CD4-positive, alpha-beta T cell treated with Interleukin-6 for 4 hours (primary cell): ENCODE data around the gene EVA1C.
"Not testable (repeated sequence)": the region's sequence is repeated elsewhere in the genome, so short reads cannot be mapped to it uniquely, and the experiment has no call there.

Experiments
- DNase-seq: peaks from one replicate; pipeline ENCODE4 v3.0.0-alpha.2; 2020; ENCODE audit warnings: mixed read lengths

EVA1C gene, protein sequence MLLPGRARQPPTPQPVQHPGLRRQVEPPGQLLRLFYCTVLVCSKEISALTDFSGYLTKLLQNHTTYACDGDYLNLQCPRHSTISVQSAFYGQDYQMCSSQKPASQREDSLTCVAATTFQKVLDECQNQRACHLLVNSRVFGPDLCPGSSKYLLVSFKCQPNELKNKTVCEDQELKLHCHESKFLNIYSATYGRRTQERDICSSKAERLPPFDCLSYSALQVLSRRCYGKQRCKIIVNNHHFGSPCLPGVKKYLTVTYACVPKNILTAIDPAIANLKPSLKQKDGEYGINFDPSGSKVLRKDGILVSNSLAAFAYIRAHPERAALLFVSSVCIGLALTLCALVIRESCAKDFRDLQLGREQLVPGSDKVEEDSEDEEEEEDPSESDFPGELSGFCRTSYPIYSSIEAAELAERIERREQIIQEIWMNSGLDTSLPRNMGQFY

DNA sequence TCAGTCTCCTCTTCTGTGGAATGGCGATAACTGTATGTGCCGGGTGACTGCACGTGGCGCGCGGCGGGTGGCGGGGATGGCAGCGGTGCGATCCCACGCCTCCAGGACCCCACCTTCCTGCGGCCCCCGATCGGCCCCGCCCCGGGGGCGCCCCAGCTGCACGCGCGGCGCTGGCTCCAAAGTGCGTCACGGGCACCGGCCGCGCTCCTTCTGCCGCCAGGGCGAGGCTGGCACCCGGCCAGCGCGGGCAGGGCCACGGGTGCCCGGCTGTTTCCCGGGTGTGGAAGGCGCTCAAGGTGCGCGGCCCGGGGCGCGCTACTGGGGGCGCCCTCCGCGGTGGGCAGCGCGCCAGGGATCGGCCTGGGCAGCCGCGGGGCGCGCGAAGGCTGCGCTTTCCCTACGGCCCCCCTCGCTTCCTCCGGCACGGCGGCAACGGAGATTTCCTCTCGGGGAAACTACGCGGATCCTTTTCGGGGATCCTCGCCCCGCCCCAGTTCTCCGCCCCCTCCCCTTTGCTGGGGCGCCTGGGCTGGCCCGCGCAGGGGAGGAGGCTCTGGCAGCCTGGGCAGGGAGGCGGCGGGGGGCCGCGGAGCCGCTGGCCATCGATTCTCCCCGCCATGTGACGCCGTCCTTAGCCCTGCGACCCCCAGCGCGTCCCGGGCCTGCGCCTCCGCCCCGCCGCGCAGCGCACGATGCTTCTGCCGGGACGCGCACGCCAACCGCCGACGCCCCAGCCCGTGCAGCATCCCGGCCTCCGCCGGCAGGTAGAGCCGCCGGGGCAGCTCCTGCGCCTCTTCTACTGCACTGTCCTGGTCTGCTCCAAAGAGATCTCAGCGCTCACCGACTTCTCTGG lies at the start of gene EVA1C:
EVA1C (plus strand) TSS at position 545 of the 853 bp plus-strand sequence; CDS start at position 693, 148 bp downstream.
- DNase-seq, result peak; percentile 81

DNA sequence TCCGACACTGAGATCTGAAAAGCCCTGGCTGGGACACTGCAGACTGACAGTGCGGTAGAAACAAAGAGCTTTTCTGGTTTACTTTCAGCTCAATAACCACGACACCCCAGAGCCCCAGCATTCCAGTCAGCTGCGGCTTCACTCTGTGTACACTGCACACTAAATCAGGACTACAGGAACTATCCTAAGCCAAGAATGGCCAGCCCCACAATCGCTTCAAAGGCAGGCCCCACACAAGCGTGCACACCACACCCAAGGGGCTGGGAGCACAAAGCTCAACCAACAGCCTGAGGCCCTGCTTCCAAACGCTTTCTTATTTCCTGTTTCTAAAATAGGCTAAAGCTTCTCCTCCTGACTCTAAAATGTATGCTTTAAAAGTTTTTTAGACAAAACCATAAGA lies 48.1 kb upstream of the EVA1C start:
- DNase-seq, result no peak

DNA sequence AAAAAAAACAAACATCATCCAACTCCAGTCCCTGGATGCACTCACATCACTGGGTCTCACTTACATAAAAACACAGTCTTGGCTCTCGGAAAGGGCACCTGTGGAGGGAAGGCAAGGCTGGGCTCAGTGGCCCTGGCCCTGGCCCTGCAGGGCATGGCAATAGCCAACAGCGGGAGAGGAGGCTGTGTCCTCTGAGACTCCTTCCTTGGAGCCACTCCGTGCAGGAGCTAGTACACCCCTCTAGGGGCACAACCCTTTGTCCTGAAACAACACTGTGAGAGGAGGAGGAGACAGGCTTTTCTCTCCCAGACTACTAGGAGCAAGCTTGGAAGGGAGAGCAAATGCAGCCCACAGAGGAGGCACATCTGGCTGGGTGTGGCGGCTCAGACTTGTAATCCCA lies 47.7 kb upstream of the EVA1C start:
- DNase-seq, result no peak

DNA sequence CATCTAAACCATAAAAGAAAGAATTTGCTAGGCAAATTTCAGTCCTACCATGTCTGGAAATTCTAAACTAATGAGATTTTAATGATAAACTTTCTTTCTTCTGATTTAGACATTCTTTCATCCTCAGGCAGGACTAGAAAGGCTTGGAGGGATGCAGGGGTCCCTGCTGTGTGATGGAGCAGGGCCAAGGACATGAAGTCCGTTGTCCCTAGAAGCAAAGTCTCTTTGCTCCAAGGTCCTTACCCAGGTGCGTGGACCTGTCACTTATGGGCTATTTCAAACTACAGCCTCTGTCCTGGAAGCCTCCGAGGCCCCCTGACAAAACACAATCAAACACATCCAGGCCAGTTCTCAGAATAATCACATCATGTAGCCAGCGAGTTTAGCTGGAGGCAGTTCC lies 46.3 kb upstream of the EVA1C start:
- DNase-seq, result no peak

DNA sequence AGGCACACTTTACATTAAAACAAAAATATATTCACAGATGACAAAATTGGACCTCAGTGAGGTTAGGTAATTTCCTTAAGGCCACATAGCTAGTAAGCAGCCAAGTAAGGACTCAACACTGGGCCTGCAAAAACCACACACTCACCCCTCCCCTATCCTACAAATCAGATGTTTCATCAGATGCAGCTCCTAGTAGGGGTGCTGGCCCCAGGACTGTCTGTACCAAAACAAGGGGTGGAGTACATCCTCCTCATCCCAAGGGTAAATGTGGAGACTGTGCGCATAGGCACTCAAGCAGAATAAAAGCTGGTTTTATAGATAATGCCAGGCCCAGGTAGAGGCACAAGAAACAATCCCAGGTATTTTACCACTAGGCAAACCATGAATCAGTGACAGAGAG lies 45.3 kb upstream of the EVA1C start:
- DNase-seq, result no peak

DNA sequence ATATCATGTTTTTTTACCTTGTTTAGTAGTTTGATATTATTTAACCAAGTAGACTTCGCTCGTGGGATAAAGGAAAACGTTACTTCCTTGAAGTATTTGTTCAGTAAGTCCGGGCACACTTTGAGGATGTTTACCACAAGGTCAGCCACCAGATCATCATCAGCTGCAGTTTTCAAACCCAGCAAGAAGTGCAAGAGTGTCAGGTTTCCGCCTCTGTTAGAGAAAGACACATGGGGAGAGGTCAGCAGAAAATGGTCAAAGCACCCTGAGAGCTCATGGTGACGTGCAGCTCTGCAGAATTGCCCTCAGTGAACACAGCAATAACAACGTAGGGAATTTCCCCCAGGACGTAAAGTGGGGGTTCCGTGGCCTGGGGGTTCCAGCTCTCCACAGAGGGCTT lies 44.1 kb upstream of the EVA1C start:
- no peak for DNase-seq

DNA sequence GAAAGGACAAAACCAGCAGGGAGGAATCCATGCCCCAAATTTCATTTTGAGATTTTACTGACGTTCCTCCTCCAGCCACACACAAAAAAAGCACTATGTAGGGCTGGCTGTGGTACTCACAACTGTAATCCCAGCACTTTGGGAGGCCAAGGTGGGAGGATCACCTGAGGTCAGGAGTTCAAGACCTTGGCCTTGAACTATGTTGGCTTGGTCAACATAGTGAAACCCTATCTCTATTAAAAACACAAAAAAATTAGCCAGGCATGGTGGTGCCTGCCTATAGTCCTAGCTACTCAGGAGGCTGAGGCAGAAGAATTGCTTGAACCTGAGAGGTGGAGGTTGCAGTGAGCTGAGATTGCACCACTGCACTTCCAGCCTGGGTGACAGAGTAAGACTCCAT lies 43.5 kb upstream of the EVA1C start:
- DNase-seq, result not testable (repeated sequence)

DNA sequence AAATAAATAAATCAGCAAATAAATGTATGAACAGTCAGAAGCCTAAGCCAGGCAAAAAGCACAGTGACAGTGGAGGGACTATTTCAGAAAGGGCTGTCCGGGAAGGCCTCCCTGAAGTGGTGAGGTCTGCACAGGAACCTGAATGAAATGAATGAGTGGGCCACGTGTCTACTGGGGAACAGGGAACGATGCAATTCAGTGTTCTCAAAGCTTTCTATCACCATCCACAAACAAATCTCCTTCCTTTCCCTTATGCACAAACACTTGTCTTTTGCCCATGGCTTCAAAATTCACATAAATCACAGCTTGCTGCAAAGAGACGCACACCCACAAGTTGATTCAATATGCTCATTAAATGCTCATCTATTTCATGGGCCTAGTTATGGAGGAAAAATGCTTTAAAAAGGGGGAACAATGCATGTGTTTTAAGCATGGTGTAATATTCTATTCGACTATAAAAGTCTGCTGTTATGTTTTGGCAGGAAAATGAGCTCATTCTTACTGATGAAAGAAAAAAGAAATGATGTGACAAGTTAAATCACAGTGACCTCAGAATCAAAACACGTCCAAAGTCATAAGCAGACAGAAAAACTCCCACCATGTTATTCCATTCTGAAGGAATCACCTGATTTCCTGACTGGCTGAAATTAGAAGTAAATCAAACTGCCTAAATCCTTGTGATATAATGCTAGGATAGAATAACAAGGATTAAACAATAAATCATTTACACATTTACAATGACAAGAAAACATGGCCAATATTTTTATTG lies 41.3 kb upstream of the EVA1C start:
- no peak for DNase-seq

DNA sequence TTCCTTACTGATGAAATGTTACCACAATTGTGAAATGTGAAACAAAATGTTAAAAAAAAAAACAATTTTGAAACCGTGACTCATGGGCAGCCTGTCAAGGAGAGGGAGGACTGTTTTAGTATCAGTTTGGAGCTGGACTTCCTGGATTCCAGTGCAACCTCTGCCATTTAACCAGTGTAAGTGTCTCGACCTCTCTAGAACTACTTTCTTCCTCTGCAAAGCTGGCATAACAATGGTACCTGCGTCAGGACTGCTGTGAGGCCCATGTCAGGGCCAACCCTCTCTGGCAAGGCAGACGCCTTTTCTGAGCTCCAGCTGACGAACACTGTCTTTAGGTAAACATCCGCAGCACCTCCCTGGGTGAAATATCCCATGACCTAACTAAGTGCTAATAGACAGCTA lies 40.6 kb upstream of the EVA1C start:
- no peak for DNase-seq

DNA sequence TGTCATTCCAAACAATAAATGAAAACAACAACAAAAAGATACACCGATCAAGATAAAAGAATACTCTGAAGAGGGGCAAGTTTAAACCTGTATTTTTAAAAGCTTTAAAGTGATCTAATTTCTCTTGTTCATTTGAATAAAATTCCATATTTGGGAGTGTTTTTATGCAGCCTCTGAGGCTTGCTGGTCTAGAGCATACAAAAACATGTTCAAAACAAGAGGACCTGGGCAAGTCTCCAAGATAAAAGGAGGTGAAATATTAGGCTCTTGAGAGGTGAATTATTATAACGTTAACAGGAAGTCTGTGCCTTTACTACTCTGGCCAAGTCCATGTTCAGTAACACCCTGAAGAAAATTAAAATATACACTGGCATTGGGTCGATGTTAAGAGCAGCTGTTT lies 39.8 kb upstream of the EVA1C start:
- no peak for DNase-seq

DNA sequence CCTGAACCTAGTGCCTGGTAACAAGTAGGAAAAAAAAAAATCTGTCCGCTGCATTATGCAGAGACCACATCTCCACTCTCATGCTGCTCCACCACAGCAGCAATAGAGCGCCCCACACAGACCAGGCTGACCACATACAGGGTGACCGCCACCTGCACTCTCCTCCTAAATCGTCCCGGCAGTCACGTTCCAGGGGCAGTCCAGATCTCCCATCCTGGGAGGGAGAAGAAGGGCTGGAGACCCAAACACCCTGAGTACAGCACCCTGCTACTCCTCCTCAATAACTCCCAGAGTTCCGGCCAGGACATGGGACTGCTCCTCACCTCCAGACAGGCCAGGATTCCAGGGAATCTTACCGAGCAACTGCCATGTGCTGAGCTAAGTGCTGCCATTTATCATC lies 35.0 kb upstream of the EVA1C start:
- no peak for DNase-seq

DNA sequence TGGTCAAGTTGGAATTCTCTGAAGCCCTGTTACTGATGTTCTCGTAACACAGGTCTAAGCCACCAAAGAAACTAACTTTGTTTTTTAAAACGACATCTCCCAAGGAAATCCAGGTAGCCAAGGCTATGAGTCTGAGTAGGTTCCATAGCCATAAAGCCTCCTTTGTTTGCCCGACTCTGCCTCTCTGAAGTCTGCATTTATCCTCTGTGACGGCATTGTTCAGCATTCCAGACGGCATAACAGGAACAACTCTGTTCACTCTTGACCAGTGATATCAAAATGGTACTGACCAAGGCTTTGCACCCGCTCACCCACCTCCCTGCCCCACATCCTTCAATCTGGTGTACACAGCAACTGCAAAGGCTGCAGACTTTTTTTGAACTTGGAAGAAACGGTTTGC lies 34.5 kb upstream of the EVA1C start:
- DNase-seq, result no peak

DNA sequence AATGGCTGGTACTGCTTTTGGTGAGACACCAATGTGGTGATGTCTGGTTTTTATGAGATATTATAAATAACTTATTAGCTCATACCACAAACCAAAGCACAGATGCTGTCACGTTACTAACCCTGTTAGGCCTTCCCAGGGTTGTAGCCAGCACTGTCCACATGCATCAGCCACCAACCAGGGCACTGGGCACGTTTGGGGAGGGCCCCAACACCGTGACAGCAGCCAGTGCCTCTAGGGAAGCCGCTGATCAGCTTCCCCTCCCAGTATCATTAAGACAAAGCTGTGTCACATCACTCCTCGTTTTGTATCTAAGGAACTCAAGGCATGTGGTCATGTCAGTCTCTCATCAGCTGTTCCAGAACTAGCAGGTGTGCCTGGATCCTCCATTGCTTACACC lies 33.5 kb upstream of the EVA1C start:
- DNase-seq, result no peak

DNA sequence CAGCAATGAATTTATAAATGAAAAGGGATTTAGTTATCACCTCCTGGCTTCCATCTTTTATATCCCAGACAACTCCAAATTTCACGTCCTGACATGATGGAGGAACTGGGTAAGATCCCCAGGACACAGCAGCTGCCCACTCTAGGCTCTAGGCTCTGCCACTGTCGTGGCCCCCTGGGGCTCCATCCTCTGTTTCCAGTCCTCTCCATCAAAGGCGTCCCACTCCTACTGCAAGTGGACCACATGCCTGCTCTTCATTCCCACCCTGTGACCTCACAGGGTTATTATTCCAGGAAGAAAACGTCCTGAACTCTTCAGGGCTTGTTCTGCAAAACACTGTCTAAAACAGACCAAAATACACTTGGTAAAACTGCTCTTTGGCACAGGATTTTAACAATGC lies 31.6 kb upstream of the EVA1C start:
- DNase-seq, result no peak

DNA sequence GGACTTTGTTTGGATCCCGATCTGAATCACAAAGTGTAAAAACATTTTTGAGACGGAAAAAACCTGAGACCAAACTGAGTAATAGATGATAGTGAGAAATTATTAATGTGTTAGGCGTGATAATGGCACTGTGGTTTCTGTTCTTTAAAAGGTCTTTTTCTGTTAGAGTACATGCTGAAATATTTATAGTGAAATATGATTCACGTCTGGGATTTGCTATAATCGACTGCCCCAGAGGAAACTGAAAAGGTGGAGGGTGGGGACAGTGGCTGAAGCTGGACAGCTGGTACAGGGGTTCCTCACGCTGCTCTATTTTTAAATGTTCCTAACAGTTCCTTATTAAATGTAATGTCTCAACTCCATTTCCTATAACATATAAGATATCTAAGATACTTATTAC lies 30.9 kb upstream of the EVA1C start:
- DNase-seq, result no peak

DNA sequence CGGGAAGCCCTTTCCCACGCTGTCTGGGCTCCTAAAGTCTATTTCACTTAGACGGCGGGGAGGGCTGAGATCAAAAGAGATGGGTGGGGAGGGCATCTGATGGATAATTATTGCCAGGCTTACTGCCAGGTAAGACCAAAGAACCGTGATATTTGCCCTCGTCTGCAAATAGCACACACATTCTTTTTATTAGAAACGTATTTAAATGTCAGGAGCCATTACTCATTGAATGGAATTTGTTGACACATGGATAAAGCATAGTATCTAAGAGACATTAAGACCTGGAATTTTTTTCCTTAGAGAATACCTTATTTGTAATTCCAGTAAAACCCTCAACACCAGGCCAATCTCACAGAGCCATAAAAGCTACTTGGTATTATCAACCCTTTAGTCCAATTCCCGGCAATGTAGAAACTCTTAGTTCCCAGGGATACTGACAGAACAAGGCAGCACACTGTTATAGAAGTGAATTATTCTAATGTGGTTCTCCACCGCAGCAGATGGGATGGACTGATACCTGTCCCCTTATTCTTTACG lies 30.3 kb upstream of the EVA1C start:
- no peak for DNase-seq

DNA sequence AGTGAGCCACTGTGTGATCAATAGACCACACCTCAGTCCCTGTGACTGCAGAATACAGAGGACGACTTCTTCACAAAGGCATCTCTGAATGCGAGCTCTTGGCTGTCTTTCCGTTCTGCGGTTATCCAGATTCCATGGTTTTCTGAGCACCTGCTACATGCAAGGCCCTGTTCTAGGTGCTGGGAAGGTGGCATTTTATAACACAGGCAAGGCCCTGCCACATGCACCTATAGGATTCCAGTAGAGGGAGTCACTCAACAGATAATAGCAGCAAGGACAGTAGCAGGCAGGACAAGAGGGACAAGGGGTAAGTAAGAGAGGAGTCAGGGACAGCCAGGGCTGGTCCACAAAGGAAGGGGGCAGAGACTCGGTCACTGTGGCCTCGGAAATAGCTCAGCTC lies 28.7 kb upstream of the EVA1C start:
- no peak for DNase-seq

DNA sequence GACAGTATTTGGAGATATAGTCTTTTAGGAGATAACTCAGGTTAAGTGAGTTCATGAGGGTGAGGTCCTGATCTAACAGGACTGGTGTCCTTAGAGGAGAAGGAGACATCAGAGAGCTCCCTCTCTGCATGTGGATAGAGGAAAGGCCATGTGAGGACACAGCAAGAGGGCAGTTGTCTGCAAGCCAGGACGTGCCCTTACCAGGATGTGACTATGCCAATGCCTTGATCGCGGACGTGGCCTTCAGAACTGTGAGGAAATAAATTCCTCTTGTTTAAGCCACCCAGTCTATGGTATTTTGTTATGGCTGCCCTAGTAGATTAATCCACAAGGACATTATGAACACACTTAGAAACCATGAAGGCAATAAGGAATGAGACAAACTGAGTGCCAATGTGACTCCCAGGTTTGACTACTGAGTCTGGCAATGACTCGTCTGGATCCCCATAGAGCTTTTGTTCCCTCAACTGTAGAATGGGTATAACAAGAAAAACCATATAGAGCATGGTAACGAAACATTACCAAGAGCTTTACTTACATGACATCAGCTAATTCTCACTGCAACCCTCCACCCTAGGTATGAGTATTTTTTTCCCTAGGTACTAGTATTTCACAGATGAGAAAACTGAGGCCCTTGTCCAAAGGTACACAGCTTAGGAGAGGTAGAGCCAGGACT lies 26.2 kb upstream of the EVA1C start:
- no peak for DNase-seq

DNA sequence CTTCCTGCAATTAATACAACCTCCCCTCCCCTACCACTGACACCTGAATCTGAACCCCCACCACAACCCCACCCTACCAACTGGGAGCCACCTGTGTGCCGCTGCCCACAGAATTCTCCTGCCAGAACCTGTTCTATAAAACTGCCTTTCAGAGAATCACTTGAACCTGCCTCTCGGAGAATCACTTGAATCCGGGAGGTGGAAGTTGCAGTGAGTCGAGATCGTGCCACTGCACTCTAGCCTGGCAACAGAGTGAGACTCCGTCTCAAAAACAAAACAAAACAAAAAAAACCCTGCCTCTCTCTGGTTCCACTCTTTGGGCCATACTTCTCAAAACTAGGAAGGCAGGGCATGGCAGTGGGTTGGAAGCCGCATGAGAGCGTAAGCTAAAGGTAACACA lies 25.4 kb upstream of the EVA1C start:
- DNase-seq, result no peak

DNA sequence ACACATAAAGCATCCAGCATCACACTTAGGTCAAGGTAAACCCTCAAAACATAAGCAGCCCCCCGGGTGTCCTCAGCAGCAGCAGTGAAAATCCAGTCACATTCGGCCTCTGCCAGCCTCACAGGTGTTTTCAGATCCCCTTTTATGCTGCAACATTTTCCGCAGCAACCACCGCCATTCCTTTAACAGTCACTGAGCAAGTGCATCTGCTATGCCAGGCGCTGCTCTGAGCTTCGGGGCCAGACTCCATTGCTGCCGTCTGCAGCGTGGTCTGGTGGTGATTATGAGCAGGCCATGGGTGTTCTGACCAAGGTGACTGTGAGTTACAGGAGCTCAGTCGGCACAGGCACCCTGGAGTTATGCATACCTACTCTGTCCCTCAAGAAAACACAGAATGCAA lies 24.2 kb upstream of the EVA1C start:
- no peak for DNase-seq

DNA sequence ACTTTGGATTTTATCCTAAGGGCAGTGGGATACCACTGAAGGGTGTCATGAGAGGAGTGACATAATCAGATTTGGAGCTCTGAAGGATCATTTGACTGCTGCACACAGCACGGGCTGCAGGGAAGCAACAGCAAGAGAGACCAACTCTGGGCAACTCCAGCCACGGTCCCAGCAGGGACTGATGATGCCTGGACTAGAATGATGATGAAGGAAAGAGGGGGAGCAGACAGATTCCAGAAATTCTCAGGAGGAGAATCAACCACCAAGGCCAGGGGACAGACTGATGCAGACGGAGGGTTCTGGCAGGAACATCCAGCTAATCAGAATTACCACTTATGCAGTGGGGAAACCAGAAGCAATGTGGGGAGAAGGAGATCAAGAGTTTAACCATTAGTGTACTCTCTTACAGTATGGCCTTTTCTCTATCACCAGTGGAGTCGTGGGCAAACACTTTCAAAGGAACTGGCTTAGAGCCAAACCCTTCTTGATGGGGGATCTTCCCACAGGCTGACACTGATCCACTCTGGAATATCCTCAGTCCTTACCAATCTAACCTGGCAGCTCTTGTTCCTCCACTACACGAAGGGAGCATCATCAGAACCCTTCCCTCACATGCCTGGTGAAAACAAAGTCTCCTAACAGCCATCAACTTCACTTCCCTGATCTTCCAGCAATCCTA lies 23.0 kb upstream of the EVA1C start:
- DNase-seq, result no peak
